ENCODE measurements around the gene LMO1.

DNA sequence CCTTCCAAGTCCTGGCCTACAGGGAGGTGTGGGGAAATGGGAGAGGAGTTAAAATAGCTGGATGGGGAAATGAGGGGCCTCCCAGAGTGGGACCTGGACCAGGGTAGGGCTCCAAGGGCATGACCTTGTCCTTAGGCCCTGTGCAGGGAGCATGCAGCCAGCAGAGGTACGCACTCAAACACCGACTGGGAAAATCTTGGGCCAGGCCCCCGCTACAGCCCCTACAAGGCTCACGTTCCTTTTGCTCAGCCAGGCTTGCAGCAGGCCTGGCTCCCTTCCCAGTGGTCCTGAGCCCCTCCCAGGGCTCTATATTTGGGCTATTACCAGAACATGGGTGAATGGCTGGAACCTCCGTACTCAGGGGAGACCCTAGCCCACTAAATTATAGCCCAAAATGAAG, 31.3 kb downstream of the LMO1 start:
- no peak for TF ChIP-seq EZH2 (IDR thresholded peaks at IDR 0.05; ENCODE audit: borderline replicate concordance)
- TF ChIP-seq, protein P1, sequence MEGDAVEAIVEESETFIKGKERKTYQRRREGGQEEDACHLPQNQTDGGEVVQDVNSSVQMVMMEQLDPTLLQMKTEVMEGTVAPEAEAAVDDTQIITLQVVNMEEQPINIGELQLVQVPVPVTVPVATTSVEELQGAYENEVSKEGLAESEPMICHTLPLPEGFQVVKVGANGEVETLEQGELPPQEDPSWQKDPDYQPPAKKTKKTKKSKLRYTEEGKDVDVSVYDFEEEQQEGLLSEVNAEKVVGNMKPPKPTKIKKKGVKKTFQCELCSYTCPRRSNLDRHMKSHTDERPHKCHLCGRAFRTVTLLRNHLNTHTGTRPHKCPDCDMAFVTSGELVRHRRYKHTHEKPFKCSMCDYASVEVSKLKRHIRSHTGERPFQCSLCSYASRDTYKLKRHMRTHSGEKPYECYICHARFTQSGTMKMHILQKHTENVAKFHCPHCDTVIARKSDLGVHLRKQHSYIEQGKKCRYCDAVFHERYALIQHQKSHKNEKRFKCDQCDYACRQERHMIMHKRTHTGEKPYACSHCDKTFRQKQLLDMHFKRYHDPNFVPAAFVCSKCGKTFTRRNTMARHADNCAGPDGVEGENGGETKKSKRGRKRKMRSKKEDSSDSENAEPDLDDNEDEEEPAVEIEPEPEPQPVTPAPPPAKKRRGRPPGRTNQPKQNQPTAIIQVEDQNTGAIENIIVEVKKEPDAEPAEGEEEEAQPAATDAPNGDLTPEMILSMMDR (IDR thresholded peaks at IDR 0.05; ENCODE audit: poor library complexity) = no peak
- no peak for TF ChIP-seq EZH2phosphoT487 (IDR thresholded peaks at IDR 0.05; ENCODE audit: low read depth, severe bottlenecking, unreplicated experiment)
